Sciatic nerve (tissue), 2 donors: ENCODE measurements around the gene ADAM8. TPM values are rescaled to one million over a fixed set of nuclear protein-coding genes. Genes with fewer than 3 reads are reported as not detected.

ENCODE experiments used
- ATAC-seq: fragments of 200-7000 bp; cut with Tn5 transposase; one replicate; pipeline ENCODE4 v1.9.1; 2020; ENCODE audit warnings: mild to moderate bottlenecking, moderate library complexity
- DNase-seq: peaks from one replicate; pipeline ENCODE4 v3.0.0-alpha.2; 2020; ENCODE audit warnings: low spot score
- intact Hi-C: fragments of 100-400 bp; cut with DNase I; formaldehyde crosslinking; loops from one replicate; pipeline ENCODE4 v1.14.2; 2022
- total RNA-seq: library from RNA; stranded (reverse); fragmentation: NEBNext Ultra II Directional; extraction: Animal tissue kit (Norgen Biotek cat#: 25700); gene quantifications from one replicate; pipeline ENCODE4 v1.2.1, GENCODE V29; 2021
- donor health status: DM: no; HTN: no; CAD: no.
- donor health status: DM: no; HTN: no; CAD: no.

Gene ADAM8
- total RNA-seq, 1 donor from 2014 or later, result 20.7 TPM

DNA sequence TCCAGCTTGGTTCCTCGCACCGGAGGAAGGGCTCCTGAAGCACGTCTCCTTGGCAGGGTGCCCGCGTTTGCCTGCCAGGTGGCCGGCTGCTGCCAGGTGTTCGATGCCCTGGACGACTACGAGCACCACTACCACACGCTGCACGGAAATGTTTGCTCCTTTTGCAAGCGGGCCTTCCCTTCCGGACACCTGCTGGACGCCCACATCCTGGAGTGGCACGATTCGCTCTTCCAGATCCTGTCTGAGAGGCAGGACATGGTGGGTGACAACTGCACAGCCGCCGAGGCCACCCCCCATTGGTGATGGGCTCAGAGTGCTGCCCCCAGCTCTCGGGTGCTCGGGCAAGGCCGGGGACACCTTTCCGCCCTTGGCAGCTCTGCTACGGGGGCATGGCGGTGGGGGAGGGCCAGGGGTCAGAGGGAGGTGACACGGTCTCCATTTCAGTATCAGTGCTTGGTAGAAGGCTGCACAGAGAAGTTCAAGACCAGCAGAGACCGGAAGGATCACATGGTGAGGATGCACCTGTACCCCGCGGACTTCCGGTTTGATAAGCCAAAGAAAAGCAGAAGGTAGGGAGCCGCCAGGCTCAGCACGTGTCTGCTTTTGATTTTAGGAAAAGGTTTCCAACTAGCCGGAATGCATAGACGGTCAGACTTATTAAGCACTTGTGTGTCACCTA, 33.2 kb upstream of the ADAM8 start:
- intact Hi-C loops, result no loop called here
- DNase-seq, result peak; percentile 78
- no peak for ATAC-seq

DNA sequence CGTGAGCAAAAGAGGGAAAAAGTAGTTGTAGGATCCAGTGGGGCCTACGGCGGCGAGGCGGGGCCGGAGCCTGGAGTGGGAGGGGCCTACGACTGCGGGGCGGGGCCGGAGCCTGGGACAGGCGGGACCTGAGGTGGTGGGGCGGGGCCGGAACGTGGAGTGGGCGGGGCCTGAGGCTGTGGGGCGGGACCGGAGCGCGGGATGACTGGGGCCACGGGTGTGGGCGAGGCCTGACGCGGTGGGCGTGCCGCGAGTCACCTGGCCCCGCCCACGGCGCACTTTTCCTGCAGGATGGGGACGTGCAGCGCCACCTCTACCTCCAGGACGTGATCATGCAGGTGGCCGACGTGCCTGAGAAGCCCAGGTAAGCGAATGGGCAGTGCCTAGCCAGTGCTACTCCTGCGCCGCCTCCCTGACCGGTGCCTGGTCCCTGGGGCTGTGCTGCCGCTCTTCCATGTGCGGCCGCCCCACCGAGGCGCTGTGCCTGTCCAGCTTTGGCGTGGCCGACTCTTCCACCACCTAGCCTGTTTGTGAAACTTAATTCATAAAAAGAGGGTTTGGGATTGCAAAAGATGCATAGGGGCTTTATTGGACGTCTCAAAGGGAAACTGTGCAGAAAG, 32.5 kb upstream of the ADAM8 start:
- peak; percentile 95 for ATAC-seq
- peak; percentile 96 for DNase-seq
- intact Hi-C loops, result no loop called here

DNA sequence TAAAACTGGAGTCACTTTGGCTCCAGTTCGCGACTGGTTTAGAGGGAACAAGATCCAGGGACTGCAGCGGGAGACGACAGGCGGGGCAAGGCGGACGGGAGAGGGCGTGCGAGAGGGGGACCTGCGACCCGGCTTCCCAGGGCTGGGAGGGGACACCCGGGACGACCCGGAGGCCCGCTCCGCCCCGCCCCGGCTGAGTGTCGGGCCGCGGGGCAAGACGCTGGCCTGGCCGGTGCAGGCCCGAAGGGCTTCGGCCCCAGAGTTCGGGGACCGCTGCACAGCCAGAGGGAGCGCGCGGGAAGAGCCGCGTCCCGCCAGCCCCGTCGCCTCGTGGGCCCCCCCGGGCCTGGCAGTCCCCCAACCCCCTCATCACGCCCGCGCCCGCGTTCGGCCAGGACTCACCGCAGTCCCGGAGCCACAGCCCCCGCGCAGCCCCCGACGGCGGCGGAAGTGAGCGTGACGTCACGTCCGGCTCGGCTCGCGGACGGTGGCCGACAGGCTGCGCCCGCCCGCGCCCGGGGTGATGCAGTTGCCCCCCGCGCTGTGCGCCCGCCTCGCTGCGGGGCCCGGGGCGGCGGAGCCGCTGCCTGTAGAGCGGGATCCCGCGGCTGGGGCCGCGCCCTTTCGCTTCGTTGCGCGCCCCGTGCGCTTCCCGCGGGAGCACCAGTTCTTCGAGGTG, 31.9 kb upstream of the ADAM8 start, which contains the start of the genes TUBGCP2 and ZNF511:
TSS of gene TUBGCP2 (minus strand) at position 452 of the 679 bp plus-strand sequence. CDS start 5,931 bp downstream, outside the sequence.
TSS of gene ZNF511 (plus strand) at position 494 of the 679 bp plus-strand sequence. CDS start at position 524, 30 bp downstream.
- DNase-seq (peak; percentile 93), ATAC-seq (peak; percentile 81)
- intact Hi-C loops, result no loop called here

DNA sequence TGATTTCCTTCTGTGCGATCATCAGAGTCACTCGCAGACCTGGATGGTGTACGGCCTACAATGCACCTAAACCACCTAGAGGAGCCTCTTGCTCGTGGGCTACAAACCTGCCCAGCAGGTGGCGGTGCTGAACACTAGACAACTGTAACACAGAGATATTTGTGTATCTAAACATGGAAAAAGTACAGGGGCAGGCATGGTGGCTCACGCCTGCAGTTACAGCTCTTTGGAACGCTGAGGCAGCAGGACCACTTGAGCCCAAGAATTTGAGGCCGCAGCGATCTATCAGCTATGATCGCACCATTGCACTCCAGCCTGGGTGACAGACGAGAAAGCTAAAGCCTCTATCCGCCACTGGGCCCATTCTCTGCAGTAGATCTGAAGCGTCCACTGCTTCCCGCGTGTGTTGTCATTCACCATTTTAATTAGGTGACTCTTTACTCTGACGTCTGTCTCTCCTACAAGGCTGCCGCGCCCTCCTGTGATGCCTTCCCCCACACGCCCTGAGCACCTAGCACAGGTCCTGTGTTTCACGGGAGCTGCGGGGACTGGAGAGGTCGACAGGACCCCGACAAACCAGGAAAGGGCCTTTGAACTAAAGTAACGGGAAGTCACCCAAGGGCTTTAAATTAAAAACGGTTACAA, 31.2 kb upstream of the ADAM8 start:
- ATAC-seq (no peak), DNase-seq (peak; percentile 79)
- intact Hi-C loops, result no loop called here

DNA sequence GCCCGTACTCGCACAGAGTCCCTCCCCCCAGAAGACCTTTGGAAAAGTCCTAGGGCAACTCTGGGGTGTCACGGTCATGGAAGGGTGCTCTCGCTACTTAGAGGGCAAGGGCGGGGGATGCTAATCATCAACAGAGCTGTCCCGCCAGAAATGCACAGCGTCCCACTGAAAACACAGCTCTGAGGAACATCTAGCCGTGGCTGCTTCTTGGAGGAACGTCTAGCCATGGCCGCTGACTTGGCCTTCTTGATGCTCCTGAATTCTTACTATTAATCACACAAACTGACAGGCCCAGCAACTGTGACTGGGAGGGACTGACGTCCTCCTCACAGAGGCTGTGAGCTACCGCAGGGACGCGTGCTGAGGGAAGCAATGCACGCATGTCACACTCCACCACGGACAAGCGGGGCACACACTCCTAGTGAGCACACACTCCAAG, 30.3 kb upstream of the ADAM8 start:
- no peak for ATAC-seq
- intact Hi-C loops, result no loop called here
- no peak for DNase-seq

DNA sequence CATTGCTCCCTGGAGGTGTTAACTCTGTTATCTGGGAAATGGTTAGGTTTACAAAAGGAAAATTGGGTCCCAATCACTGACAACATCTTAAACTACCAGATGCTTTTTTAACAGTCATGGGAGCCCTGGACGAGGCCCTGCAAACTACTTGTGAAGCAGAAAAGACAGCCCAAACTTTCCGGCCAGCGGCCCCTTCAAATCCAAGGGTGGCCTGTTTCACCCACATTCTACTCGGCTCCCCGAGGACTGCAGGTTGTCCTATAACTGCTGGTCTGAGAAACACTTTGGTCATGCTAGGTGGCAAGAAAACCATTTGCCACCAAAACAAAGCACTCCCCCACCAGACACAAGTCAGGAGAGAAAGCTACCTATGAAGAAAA, 29.4 kb upstream of the ADAM8 start:
- DNase-seq (no peak), ATAC-seq (no peak)
- intact Hi-C loops, result no loop called here

DNA sequence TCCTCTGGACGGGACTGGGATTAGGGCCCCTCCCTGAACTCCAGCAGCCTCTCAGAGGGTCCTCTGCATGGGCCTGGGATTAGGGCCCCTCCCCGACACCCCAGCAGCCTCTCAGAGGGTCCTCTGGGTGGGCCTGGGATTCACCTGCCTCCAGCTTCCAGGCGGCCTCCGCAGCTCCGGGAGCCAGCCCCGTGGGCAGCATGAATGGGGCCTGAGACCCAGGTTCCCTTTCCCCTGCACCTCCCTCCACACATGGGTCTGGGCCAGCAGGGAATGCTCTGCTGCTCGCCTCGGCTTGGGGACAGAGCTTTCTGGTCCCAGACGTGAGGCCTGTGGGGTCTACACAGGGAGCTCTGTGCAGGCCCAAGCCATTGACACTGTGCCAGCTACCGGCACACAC, 26.5 kb upstream of the ADAM8 start:
- ATAC-seq (no peak), DNase-seq (no peak)
- intact Hi-C loops, result no loop called here

DNA sequence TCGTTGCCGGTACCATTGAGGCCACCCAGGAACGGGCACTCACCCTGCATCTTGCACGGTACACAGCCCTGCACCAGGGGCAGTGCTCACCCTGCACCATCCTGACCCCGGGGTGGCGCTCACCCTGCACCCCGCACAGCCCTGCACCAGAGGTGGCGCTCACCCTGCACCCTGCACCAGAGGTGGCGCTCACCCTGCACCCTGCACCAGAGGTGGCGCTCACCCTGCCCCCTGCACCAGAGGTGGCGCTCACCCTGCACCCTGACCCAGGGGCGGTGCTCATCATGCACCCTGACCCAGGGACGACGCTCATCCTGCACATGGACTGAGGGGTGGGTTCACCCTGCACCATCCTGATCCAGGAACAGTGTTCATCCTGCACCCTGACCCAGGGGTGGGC, 25.6 kb upstream of the ADAM8 start:
- DNase-seq (no peak), ATAC-seq (no peak)
- intact Hi-C loops, result no loop called here

DNA sequence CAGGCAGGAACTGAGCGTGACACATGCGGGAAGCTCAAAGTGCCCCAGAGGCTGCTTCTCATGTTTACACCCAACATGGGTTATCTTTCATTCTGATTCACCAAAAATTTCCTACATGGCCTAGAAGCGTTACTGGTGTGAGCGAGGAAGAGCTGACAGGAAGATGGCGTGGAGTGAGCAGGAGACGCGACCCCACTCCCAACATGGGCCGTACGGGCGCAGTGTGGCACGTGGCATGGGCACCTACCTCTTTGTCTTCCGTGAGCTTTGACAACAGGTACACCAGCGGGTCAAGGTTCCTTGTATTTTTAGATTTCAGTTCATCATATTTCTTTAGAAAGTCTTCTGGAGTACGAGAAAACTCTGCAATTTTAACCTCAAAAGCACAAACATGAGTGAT, 23.1 kb upstream of the ADAM8 start:
- DNase-seq, result no peak
- intact Hi-C loops, result no loop called here
- no peak for ATAC-seq

DNA sequence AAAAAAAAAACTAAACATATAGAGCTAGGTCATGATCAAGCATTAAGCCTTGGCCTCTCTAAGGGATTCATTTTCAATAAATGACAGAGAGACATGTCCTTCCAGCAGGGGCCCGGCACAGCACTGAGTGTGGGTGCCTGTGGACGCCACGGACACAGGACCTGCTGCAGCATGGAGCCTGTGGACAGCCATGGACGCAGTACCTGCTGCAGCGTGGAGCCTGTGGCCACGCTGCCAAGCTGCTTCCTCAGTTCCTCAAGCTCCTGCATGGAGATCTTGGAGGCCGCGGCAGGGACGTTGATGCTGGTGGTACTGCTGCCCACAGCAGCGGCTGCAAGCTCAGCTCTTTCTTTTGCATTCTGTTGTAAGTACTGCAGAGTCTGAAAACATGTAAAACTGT, 22.6 kb upstream of the ADAM8 start:
- no peak for DNase-seq
- ATAC-seq, result no peak
- intact Hi-C loops, result no loop called here

DNA sequence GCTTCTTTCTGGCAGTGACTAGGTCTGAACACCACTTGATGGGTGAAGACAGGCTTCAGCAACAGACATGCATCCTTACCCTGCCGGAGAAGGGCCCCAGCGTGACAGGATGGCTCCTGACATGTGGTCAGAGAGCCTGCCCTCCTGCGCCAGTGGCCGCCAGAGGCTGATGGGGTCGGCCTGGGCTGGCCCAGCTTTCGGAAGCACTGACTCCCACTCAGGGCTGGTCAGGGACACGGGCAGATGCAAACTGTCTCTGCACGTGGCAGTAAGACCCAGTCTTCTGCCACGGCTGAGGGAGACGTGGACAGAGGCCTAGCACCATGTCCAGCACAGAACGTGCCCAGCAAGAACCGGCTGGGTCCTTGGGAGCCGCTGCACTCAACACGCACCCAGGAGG, 21.8 kb upstream of the ADAM8 start:
- no peak for ATAC-seq
- intact Hi-C loops, result no loop called here
- no peak for DNase-seq

DNA sequence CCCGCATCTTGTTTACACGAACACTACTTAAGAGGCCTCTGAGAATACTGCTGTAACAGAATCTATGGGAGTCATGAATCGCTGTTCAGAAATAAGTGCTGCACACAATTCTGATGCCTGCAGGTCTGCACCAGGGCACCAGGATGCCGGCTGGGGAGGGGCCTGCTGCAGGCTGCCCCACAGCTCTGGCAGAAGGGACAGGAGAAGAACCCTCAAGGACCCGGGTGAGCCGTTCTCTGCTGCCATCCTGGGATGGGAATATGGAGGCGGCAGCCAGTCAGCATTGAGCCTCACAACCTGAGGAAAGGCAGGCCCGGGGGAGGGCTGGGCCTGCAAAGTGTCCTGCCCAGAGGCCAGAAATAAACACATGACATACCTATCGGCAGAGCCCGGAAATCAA, 20.8 kb upstream of the ADAM8 start:
- DNase-seq (no peak), ATAC-seq (no peak)
- intact Hi-C loops, result no loop called here

DNA sequence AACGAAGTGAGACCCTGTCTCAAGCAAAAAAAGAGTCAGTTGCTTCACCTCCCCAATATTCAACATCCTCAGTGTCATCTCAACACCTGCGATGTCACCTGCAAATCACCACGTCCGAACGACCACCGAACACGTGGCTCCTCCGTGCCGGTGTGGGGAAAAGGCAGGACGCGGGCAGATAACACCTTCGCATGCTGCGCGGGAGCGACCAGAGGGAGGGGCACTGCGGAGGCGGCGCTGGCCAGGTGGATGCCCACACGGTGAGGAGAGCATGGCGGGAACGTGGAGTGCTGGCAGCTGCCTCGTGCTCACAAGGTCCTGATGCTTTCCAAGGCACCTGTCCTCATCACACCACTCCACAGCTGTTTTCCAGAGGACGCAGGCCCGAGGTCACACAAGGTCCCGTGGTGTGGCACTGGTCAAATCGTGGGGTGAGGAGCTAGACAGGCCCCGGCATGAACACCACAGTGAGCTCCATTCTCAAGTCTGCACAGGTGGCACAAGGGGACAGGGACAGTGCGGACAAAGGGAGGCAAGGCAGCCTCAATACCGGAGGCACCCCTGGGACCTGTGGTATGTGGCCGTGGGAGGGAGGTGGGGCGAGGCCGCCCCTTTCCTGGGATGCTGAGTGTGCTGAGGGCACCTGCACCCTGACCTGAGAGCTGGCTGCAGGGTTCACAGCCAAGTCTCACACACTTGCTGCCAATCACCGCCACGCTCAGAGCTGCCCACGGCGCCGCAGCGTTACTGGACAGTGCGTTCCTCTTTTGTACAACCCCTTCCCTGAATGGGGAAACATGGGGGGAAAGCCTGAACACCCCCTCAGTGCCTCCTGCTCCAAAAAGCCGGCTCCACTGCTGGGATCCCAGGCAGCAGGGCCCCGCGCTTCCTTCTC, 19.0 kb upstream of the ADAM8 start:
- intact Hi-C loops, result no loop called here

DNA sequence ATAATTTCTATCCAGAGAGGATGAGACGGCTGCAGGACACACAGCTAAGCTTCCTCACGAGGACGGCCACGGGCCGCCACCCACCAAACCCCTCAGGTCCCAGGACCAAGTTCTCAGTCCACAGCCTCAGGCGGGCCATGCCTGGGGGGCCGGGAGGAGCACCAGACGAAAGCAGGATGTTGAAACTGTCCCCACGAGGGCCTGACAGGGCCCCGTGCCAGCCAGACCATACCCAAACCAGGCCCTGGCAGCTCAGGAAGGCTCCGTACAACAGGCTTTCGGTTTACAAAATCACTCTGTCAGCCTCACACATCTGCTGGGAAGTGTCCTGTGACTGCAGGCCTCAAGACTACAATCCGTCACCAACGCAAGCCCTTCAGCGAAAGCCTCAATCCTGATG, 17.5 kb upstream of the ADAM8 start:
- ATAC-seq (peak; percentile 54), DNase-seq (no peak)
- intact Hi-C loops, result no loop called here

More for the DNA sequence above, 19.0 kb upstream of the ADAM8 start:
- ATAC-seq (no peak), DNase-seq (no peak)

DNA sequence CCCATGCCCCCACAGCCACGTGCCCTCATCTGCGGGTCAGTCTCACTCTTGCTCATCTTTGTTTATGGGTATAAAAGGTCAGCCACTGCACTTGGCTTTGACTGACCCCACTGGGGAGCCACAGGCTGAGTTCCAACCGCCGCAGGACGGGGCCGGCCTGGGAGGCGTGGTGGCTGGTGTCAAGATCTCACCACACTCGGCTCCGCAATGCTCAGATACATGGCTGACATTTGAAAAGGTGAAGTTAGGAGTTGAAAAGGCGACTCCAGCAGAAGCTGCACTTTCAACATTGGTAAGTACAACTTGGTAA, 17.1 kb upstream of the ADAM8 start:
- intact Hi-C loops, result no loop called here
- no peak for ATAC-seq
- DNase-seq, result no peak

DNA sequence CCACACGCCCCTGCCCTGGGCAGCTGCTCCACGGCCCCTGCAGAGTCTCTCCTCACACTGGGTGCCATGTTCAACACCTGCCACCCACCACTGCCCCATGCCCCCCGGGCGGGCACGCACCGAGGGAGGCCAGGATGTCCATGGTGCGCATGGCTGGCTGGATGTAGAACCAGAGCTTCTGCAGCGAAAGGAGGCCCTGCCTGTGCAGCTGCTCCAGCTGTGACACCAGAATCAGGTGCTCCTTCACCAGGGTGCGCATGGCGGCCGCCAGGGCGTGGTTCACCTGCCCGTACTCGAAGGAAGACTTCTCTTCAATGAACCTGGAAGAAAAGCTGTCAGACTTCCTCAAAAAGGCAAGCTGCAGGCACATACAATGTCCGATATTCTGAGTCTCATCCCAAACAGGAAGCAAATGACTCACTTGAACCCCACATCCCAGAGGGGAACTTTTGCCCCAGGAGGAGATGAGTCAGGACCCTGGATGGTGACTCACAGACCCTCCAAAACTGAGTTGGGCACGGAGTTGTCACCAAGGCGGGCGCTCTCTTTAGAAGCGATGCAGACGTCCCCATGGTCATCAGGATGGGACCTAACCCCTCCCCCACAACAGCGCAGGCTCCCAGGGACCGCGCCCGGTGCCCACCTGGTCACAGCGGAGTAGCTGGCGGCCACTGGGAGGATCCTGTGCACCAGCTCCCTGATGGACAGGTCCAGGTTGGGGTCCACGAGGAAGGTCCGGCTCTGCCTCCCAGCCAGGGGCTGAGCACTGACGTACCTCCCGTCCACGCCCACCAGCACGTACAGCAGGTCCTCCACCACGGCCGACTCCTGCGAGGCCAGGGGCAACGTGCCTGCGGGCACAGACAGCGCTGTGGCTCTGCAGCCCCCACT, 16.5 kb upstream of the ADAM8 start:
- ATAC-seq (no peak), DNase-seq (no peak)
- intact Hi-C loops, result no loop called here

DNA sequence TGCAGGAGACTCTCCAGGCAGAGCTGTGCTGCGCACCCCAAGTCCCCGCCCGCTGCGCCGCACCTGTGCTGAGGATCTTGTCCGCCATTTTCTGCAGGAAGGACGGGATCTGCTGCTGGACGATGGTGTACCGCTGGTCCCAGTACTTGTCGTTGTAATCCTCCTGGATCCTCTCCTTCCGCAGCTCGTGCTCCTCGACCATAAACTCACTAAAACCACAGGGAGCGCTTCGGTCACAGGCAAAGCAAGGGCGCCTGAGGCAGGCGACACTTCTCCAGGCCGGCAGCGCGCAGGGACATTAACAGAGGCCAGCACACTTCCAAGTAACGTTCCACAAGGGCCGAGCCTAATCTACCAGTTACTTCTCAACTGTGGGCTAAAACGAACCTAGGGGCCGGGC, 13.1 kb upstream of the ADAM8 start:
- intact Hi-C loops, result no loop called here
- DNase-seq (no peak), ATAC-seq (no peak)

DNA sequence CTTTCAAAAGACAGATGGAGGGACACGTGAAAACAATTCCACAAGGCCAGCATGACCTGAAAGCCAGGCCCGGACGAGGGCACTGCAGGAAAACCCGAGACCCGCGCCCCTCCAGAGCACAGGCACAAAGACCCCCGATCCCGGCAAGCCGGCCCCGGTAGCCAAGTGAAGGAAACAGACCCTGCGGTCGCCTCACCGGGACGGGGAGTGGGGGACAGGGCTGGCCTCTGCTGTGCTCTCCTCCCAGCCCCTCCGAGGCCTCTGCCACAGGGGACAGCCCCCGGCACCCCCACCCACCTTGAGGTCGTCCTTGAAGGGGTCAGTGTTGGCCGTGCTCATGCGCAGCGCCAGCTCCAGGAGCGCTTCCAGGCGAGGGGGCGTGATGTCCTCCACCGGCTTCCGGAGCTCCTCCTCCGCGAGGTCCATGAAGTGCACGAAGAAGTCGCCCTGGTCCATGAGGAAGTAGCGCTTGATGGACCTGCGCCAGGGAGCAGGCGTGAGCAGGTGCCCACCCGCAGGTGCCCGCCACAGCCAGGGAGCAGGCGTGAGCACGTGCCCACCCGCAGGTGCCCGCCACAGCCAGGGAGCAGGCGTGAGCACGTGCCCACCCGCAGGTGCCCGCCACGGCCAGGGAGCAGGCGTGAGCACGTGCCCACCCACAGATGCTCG, 11.3 kb upstream of the ADAM8 start:
- intact Hi-C loops, result no loop called here
- ATAC-seq, result no peak
- DNase-seq, result no peak
